ENCODE results near the gene BBS9.

Gene BBS9

GRCh38 chr7:33388332-33388731 is 259.0 kb downstream of the BBS9 start:
- DNase-seq = no peak

- DNase-seq = peak; percentile 90
These were observed 262.8 kb downstream of the BBS9 start for GRCh38 chr7:33392148-33392547.

- DNase-seq = no peak
These were observed 264.4 kb downstream of the BBS9 start for GRCh38 chr7:33393770-33394169.

GRCh38 chr7:33395340-33395739 is 266.0 kb downstream of the BBS9 start:
- DNase-seq = peak; percentile 88

- DNase-seq = no peak
These were observed 270.3 kb downstream of the BBS9 start for GRCh38 chr7:33399528-33400213.

GRCh38 chr7:33400214-33400538 is 270.8 kb downstream of the BBS9 start:
- no peak for DNase-seq

DNA sequence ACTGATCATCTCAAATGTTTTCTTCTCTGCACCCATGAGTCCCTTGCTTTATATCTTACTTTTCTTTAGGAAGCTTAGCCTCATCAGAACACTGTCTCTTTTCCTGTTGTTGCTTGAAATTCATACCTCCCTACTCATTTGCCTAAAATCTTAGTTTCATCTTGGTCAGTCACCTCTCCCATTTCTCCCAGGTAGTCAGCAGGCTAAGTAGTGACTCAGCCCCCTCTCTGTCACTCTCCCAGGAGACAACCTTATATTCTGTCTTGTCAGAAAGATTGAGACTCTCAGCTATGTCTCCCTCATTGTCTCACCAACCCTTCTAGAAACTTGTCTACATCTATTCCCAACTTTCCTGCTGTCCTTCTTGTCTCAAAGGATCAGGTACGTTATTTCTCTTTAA is 280.9 kb downstream of the BBS9 start:
- no peak for DNase-seq

- no peak for DNase-seq
These were observed 281.7 kb downstream of the BBS9 start for GRCh38 chr7:33411020-33411419.

DNA sequence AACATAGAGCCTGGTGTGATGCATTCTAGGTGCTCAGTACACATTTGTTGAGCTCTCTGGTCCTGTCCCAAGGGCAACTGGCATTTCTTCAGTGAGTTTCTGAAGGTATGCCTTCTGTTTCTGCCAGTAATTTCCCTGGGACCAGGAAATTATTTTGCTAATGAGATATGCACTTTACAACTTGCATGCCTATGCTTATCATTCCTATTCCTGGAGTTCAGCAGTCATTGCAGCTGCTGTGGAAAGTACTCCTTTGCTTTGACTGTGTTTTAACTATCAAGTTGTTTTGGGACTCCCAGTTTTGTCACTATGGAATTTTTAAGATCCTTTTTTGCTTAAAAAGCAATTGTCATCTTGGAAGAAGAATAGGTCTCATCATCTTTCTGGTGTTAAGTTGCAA is 283.0 kb downstream of the BBS9 start:
- no peak for DNase-seq

- no peak for DNase-seq
These were observed 288.9 kb downstream of the BBS9 start for GRCh38 chr7:33418251-33418701.

DNA sequence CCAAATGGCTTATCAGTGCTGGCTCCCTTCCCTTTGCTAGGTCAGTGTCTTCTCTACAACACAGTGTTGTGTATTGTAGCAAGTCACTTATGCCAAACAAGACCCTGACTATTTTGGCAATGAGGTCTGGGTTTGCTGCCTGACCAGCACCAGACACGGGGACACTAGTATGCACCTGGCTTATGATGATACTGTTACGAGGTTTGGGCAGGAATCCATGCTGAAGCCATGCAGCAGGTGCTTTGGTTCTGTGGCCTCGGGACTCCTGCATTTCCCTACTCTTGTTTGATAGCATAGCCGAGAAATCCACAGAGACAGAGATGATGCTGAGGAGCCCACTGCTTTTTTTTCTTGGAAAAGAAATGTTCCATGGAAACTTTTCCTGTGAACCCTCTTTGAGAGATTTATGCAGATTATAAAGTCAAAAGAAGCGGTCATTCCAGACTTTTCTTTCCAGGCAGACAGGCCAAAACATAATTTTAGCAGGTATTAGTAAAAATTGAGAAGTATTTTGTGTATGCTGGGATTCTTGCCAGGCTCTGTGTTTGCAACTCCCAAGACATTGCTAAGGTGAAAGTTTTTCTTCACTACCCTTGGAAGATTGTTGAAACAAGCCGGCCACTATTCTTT is 291.1 kb downstream of the BBS9 start:
- no peak for DNase-seq

DNA sequence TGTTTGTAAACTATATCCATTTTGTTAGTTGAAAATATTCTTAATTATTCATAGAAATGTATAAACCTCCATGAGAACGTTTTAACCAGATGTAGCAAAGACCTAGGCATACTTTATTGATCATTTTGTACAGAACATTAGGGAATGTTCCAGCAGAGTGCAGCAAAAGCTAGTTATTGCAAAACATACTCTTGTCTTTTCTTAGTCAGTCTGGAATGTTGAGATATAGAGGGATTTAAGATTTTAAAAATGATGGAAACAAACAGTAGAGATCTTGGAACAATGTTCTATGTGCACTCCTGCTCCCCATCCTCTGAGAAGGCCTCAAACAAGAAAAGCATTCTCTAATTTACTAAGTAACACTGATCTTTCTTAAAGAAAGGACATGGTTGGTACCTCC is 292.1 kb downstream of the BBS9 start:
- no peak for DNase-seq

DNA sequence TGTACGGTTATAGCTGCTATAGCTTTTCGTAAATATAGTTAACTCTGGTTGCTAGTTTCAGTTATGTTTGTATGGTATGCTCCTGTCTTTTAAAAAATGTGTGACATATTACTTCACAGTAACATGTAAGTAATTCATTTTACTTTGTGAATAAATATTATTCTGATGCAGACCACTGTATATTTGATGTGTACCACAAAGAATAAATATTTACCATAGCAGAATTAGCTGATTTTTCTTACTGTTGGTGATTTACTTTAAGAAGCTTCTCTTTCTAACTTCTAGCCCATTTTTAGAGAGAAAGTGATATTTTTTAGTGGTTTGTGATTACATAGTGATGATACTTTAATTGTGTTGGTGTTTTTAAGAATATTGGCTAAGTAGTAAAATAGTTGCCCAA is 292.8 kb downstream of the BBS9 start:
- DNase-seq = no peak

- no peak for DNase-seq
These were observed 293.7 kb downstream of the BBS9 start for GRCh38 chr7:33422825-33423645.

- no peak for DNase-seq
These were observed 294.3 kb downstream of the BBS9 start for GRCh38 chr7:33423646-33424020.

- DNase-seq = no peak
These were observed 296.0 kb downstream of the BBS9 start for GRCh38 chr7:33425395-33425794.

DNA sequence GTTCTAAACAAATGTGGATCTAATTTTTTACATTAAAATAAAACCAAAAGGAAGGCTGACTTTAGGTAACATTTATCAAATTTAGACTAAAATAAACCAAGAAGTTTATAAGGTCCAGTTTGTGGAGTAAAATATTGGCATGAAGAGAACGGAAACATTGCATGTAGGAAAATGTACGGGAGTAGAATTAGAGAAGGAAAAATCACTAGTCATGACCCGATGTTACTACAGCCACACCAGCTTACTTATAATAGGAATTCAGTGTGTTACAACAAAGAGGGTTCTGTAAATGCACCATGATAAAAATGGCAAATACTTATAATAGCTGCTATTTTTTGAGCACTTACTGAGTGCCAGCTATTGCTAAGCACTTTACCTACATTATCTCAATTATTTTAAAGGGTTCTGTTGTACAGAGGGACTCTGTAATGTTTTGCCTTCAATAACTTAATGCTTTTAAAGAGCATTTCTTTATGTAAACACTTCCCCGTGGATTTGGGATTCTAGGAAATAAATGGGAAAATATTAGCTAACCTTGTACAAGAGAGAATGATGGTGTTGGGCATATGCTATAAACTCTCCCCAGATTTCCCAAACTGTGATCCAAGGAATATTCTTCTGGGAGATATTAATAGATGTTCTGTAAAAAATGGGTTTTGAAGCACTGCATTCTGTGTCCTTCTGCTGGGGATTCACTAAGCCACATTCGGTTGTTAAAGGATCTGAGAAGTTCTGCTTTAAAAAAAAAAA is 296.7 kb downstream of the BBS9 start:
- no peak for DNase-seq

DNA sequence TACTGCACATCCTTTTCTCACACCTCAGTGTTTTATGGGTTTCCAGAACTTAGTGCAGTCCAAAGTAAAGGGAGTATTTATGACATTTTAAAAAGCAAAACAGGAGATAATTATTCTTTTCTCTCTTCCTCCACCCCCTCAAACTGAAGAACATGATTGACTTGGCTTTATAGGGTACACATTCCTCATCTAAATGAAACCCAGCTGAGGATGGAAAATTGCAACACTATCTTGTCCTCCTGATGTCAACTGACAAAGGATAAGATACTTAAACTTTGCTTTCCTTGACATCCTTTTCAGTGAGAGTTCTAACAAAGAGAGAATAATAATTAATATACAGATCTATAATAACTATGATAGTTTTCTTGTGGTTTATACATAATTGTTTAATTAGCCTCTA is 299.1 kb downstream of the BBS9 start:
- DNase-seq = no peak

GRCh38 chr7:33431543-33431942 is 302.2 kb downstream of the BBS9 start:
- DNase-seq = no peak

GRCh38 chr7:33432821-33433220 is 303.5 kb downstream of the BBS9 start:
- DNase-seq = no peak

DNA sequence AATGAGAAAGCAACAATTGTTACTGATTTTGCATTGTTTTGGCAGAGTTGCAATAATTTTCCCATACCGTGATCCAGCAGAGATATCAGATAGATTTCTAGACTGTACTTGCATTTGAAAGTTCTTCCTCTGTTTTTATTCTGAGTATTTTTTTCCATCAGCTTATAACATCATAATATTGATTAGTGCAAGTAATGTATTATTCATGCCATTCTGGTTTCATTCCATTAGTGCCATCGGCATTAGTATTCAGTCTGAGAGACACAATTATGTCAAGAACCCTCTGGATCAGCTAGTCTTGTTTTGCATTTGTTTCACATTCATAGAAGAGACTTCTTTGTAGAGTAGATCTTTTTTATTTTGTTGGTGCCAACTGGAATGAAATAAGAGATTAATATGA is 304.0 kb downstream of the BBS9 start:
- DNase-seq = no peak

DNA sequence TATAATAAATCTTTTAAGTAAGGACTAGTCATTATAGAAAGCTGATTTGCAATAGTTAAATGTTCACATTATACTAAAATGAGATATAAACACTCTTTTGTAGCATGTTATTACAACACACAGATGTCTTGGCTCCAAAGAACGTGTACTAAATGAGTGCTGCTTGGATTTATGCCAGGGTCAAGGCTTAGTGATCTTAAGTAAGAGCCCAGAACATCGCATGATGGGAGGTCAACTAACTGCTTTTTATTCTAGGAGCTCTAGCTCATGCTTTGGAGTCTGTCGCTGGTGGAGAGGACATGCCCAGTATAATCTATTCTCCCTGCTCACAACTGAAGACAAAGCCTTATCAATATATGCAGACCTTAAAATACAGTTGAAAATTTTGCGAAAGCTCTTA is 315.1 kb downstream of the BBS9 start:
- peak; percentile 43 for DNase-seq

GRCh38 chr7:33446551-33446950 is 317.2 kb downstream of the BBS9 start:
- DNase-seq = peak; percentile 81

Measured in NCI-H2029 treated with DMSO at 0.1 percent for 48 hours (cell line).